ENCODE results near the gene RERE.

- TF ChIP-seq CTCF (IDR thresholded peaks at IDR 0.05; ENCODE audit: poor library complexity) (no peak), EZH2phosphoT487 (IDR thresholded peaks at IDR 0.05; ENCODE audit: low read depth, severe bottlenecking, unreplicated experiment) (no peak), EZH2 (IDR thresholded peaks at IDR 0.05; ENCODE audit: borderline replicate concordance) (no peak)
Measured at GRCh38 chr1:8358241-8358896, 459.1 kb downstream of the RERE start.

All from hepatocyte (in vitro differentiated cells).